ENCODE measurements around the gene GRIN2A. TPM values are rescaled to one million over a fixed set of nuclear protein-coding genes. Genes with fewer than 3 reads are reported as not detected.
A peak's percentile ranks its signal among the peaks of the same experiment; 100 is the strongest.

GRIN2A gene
- total and polyA plus RNA-seq, 2 of the 13 experiments (the other 11 are each of a cell fraction or from before 2014, with no cell fraction given) = not detected

- no peak for ATAC-seq
Measured at GRCh38 chr16:10165643-10166042, 16.6 kb downstream of the GRIN2A start.

GRCh38 chr16:10162981-10163380 lies 19.2 kb downstream of the GRIN2A start:
- TF ChIP-seq TEAD3 (CRISPR knock-in tag; optimal IDR thresholded peaks at IDR 0.05; ENCODE audit: borderline replicate concordance) (no peak), SOX13 (IDR thresholded peaks at IDR 0.05) (no peak), SOX13 (CRISPR knock-in tag; conservative IDR thresholded peaks at IDR 0.05 in 1 of 2, IDR thresholded peaks at IDR 0.05 in 1 of 2) (no peak), ZNF367 (CRISPR knock-in tag; IDR thresholded peaks at IDR 0.05; ENCODE audit: borderline replicate concordance) (no peak)
- no peak overlapping the region for H3K9ac ChIP-seq (ENCODE audit: insufficient read depth, low read depth, low read length)
- no peak for DNase-seq (ENCODE audit: low spot score)
- H3K79me2 ChIP-seq (ENCODE audit: insufficient read depth, low read length) = no peaks in the 10 kb centered on the region
- H3K27me3 ChIP-seq (ENCODE audit: control insufficient read depth in 1 of 2, insufficient read depth in 2 of 2, low read length in 2 of 2) = peaks cover 0 to 23% of the 10 kb centered on the region in 2 experiments; a peak in 4 of 5 replicates
- H3K4me3 ChIP-seq (replicated peaks in 1 of 3; ENCODE audit: insufficient read depth in 1 of 3, low read depth in 2 of 3, low read length in 3 of 3) = no peak overlapping the region
- no TSS peak for BruUV-seq (replicated peaks)
- no peaks in the 10 kb centered on the region for H3K36me3 ChIP-seq (replicated peaks in 1 of 2; ENCODE audit: control insufficient read depth in 1 of 2, insufficient read depth in 2 of 2, low read length in 2 of 2)
- H2AFZ ChIP-seq (ENCODE audit: low read length) = no peak overlapping the region
- no peak for FAIRE-seq
- no peak for ATAC-seq
- H3K27ac ChIP-seq (ENCODE audit: extremely low read length, insufficient read depth, low read length) = no peak overlapping the region
- 0% methylated on average over 1 of the region's 1 CpG for WGBS (ENCODE audit: low lambda C conversion rate)
- in situ Hi-C loops (cut with HindIII; ENCODE audit: extremely low pct_ligation_motif_present, low pct_unique_long_range_greater_than_20kb) (no loop called here), intact Hi-C loops (cut with micrococcal nuclease; ENCODE audit: unreplicated experiment) (no loop called here)
- no peaks in the 10 kb centered on the region for H3K9me3 ChIP-seq (ENCODE audit: low read length)
- H3K4me2 ChIP-seq (ENCODE audit: low read depth, low read length) = no peak overlapping the region
- ChIA-PET CTCF (ENCODE audit: low intra/inter-chr PET ratio, low total read pairs) (no interaction called here), POLR2A (no interaction called here)
- no peaks in the 10 kb centered on the region for H4K20me1 ChIP-seq (ENCODE audit: insufficient read depth, low read length)
- H3K4me1 ChIP-seq (ENCODE audit: insufficient read depth, low read length) = no peaks in the 10 kb centered on the region

More at GRCh38 chr16:10165643-10166042, 16.6 kb downstream of the GRIN2A start:
- H3K4me1 ChIP-seq (ENCODE audit: insufficient read depth, low read length) = peaks cover under 1% of the 10 kb centered on the region; the same call in 1 of the 2 replicates
- H3K9ac ChIP-seq (ENCODE audit: insufficient read depth, low read depth, low read length) = no peak overlapping the region
- ChIA-PET POLR2A (no interaction called here), CTCF (ENCODE audit: low intra/inter-chr PET ratio, low total read pairs) (no interaction called here)
- DNase-seq (ENCODE audit: low spot score) (no peak), FAIRE-seq (no peak)
- H3K79me2 ChIP-seq (ENCODE audit: insufficient read depth, low read length) = no peaks in the 10 kb centered on the region
- H3K9me3 ChIP-seq (ENCODE audit: low read length) = no peaks in the 10 kb centered on the region
- H3K27me3 ChIP-seq (ENCODE audit: control insufficient read depth in 1 of 2, insufficient read depth in 2 of 2, low read length in 2 of 2) = peaks cover 0 to 23% of the 10 kb centered on the region in 2 experiments; a peak in 4 of 5 replicates
- no peak overlapping the region for H3K4me2 ChIP-seq (ENCODE audit: low read depth, low read length)
- no peaks in the 10 kb centered on the region for H3K36me3 ChIP-seq (replicated peaks in 1 of 2; ENCODE audit: control insufficient read depth in 1 of 2, insufficient read depth in 2 of 2, low read length in 2 of 2)
- H3K4me3 ChIP-seq (replicated peaks in 1 of 3; ENCODE audit: insufficient read depth in 1 of 3, low read depth in 2 of 3, low read length in 3 of 3) = no peak overlapping the region
- in situ Hi-C loops (cut with HindIII; ENCODE audit: extremely low pct_ligation_motif_present, low pct_unique_long_range_greater_than_20kb) = no loop called here
- no peaks in the 10 kb centered on the region for H4K20me1 ChIP-seq (ENCODE audit: insufficient read depth, low read length)
- no TSS peak for BruUV-seq (replicated peaks)
- no peak overlapping the region for H3K27ac ChIP-seq (ENCODE audit: extremely low read length, insufficient read depth, low read length)
- WGBS (ENCODE audit: low lambda C conversion rate) = 0% methylated on average over 1 of the region's 1 CpG
- intact Hi-C loops (cut with micrococcal nuclease; ENCODE audit: unreplicated experiment) = no loop called here
- peak; percentile 99 for TF ChIP-seq HNRNPK (IDR thresholded peaks at IDR 0.05; ENCODE audit: low read depth, low read length, poor library complexity, severe bottlenecking)
- no peak for TF ChIP-seq NR2F6 (IDR thresholded peaks at IDR 0.05)
- TF ChIP-seq NR2F6 (CRISPR knock-in tag; IDR thresholded peaks at IDR 0.05) = no peak
- TF ChIP-seq PCBP1 (IDR thresholded peaks at IDR 0.05; ENCODE audit: borderline replicate concordance, low read depth, low read length) = 0 out of 2 replicates have a peak, but pooled peaks have one; percentile 80
- H2AFZ ChIP-seq (ENCODE audit: low read length) = no peak overlapping the region

Measured in HepG2 (cell line).